Fibroblast of villous mesenchyme (primary cell): ENCODE results near the gene FAM204A. TPM values are rescaled to one million over a fixed set of nuclear protein-coding genes. Genes with fewer than 3 reads are reported as not detected.

Experiments used
- DNase-seq: peaks from one replicate; pipeline ENCODE4 v3.0.0-alpha.2; 2010; ENCODE audit warnings: low read depth
- H3K4me3 ChIP-seq: 2 replicates; pipeline ENCODE4 v1.5.1; 2011; ENCODE audit warnings: low read depth, mild to moderate bottlenecking, low read length
- CTCF ChIP-seq: IDR thresholded peaks from 2 replicates; pipeline ENCODE4 v1.5.1; 2012; ENCODE audit warnings: low read depth, mild to moderate bottlenecking, low read length; ENCODE audit not compliant: insufficient read depth
- total RNA-seq: library from RNA; depleted of rRNA; stranded (reverse); fragments of >200 nt; gene quantifications from 2 replicates; pipeline ENCODE4 v1.2.3, GENCODE V29; 2012

FAM204A gene
- total RNA-seq, 1 donor = 48.8 TPM

- no peak for TF ChIP-seq CTCF
- H3K4me3 ChIP-seq = no peak overlapping the region
- no peak for DNase-seq
Observed at GRCh38 chr10:118266098-118266748, 75.9 kb downstream of the FAM204A start.

- peak; percentile 37 for DNase-seq
- no peak for TF ChIP-seq CTCF
- H3K4me3 ChIP-seq = no peak overlapping the region
Observed at GRCh38 chr10:118264838-118265470, 77.2 kb downstream of the FAM204A start.

- no peak for TF ChIP-seq CTCF
- no peak overlapping the region for H3K4me3 ChIP-seq
- DNase-seq = no peak
Observed at GRCh38 chr10:118264252-118264651, 77.9 kb downstream of the FAM204A start.

- no peak overlapping the region for H3K4me3 ChIP-seq
- TF ChIP-seq CTCF = no peak
- no peak for DNase-seq
Observed at GRCh38 chr10:118262538-118262937, 79.6 kb downstream of the FAM204A start.

GRCh38 chr10:118259288-118259906 lies 82.7 kb downstream of the FAM204A start:
- peak; percentile 38 for DNase-seq
- peak; percentile 70 for TF ChIP-seq CTCF
- H3K4me3 ChIP-seq = no peak overlapping the region

GRCh38 chr10:118258285-118258684 lies 83.8 kb downstream of the FAM204A start:
- no peak for DNase-seq
- no peak overlapping the region for H3K4me3 ChIP-seq
- no peak for TF ChIP-seq CTCF
